Endothelial cell (in vitro differentiated cells): ENCODE data around the gene OSBP2. TPM values are rescaled to one million over a fixed set of nuclear protein-coding genes. Genes with fewer than 3 reads are reported as not detected.

Source experiments
- DNase-seq: peaks from one replicate; pipeline ENCODE4 v3.0.0; 2021; ENCODE audit warnings: low spot score
- H3K27ac Mint-ChIP-seq: one replicate; pipeline ENCODE4 v1.8.0; 2021; ENCODE audit warnings: mixed read lengths, inconsistent platforms; ENCODE audit not compliant: unreplicated experiment
- H3K27me3 Mint-ChIP-seq: one replicate; pipeline ENCODE4 v1.8.0; 2021; ENCODE audit warnings: mild to moderate bottlenecking, moderate library complexity, mixed read lengths, inconsistent platforms; ENCODE audit not compliant: unreplicated experiment
- H3K36me3 Mint-ChIP-seq: one replicate; pipeline ENCODE4 v1.8.0; 2021; ENCODE audit warnings: mild to moderate bottlenecking, low read depth, mixed read lengths, inconsistent platforms; ENCODE audit not compliant: unreplicated experiment
- H3K4me1 Mint-ChIP-seq: one replicate; pipeline ENCODE4 v1.8.0; 2021; ENCODE audit warnings: mild to moderate bottlenecking, mixed read lengths, inconsistent platforms; ENCODE audit not compliant: unreplicated experiment
- H3K4me3 Mint-ChIP-seq: one replicate; pipeline ENCODE4 v1.8.0; 2021; ENCODE audit warnings: mild to moderate bottlenecking, mixed read lengths, inconsistent platforms; ENCODE audit not compliant: unreplicated experiment
- H3K9me3 Mint-ChIP-seq: one replicate; pipeline ENCODE4 v1.8.0; 2021; ENCODE audit warnings: mixed read lengths, inconsistent platforms; ENCODE audit not compliant: unreplicated experiment
- total RNA-seq: library from RNA; stranded (reverse); fragmentation: NEBNext Ultra II Directional; extraction: Animal tissue kit (Norgen Biotek cat#: 25700); gene quantifications from one replicate; pipeline ENCODE4 v1.2.1, GENCODE V29; 2021; ENCODE audit not compliant: unreplicated experiment
- TF ChIP-seq, protein P1 (sequence below): fragments of 200-600 bp; sonication (generic); IDR thresholded peaks from one replicate; pipeline ENCODE4 v1.5.0; 2021; ENCODE audit warnings: antibody characterized with exemption; ENCODE audit not compliant: unreplicated experiment

Gene OSBP2
- total RNA-seq, 1 donor from 2014 or later, result 3.0 TPM

DNA sequence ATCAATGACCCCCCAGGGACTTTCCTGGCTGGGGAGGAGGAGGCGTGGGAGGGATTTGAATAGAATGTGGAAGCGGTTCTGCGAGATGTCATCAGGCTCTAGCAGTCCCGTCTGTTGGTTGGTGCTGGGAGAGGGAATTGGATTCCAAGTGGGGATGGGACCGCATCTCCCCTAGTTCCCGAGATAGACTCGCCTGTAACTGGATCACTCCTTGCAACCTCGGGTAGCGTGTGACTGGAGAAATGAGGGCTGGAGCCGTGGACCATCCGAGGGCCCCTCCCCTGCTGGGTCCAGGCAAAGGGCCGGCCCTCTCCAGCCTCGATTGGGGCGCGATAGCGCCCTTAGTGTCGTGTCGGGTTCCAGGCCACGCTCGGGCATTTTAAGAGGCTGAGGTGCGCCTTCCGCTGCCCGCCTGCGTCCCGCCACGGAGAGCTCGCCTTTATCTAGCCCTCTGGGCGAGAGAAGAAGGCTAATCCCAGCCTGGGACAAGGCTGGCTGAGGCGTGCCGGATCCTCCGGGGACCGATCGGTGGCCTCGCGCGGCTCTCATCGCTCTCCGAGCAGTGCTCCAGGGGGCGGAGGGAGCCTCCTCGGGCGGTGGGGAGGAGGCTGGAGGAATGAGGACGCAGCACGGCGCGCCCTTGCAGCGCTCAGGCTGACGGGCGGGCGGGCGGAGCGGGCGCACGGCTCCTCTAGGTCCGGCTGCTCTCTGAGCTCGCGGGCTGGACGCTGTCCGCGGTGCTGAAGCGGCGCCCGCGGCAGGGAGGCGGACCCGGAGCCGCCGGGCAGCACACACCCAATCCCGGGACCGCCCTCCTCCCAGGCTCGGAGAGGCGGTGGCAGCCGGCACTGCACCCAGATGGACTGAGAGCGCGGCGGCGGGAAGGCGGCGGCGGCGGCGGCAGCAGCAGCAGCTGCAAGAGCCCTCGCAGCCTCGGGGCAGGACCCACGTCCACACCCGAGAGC, 107.8 kb downstream of the OSBP2 start:
- Mint-ChIP-seq H3K36me3 (peaks cover 3% of the 10 kb centered on the region), H3K9me3 (no peaks in the 10 kb centered on the region), H3K27ac (no peak overlapping the region), H3K4me1 (peaks cover 19% of the 10 kb centered on the region), H3K4me3 (no peak overlapping the region), H3K27me3 (peaks cover 13% of the 10 kb centered on the region)
- TF ChIP-seq, protein P1, sequence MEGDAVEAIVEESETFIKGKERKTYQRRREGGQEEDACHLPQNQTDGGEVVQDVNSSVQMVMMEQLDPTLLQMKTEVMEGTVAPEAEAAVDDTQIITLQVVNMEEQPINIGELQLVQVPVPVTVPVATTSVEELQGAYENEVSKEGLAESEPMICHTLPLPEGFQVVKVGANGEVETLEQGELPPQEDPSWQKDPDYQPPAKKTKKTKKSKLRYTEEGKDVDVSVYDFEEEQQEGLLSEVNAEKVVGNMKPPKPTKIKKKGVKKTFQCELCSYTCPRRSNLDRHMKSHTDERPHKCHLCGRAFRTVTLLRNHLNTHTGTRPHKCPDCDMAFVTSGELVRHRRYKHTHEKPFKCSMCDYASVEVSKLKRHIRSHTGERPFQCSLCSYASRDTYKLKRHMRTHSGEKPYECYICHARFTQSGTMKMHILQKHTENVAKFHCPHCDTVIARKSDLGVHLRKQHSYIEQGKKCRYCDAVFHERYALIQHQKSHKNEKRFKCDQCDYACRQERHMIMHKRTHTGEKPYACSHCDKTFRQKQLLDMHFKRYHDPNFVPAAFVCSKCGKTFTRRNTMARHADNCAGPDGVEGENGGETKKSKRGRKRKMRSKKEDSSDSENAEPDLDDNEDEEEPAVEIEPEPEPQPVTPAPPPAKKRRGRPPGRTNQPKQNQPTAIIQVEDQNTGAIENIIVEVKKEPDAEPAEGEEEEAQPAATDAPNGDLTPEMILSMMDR, result no peak
- peak; percentile 96 for DNase-seq

DNA sequence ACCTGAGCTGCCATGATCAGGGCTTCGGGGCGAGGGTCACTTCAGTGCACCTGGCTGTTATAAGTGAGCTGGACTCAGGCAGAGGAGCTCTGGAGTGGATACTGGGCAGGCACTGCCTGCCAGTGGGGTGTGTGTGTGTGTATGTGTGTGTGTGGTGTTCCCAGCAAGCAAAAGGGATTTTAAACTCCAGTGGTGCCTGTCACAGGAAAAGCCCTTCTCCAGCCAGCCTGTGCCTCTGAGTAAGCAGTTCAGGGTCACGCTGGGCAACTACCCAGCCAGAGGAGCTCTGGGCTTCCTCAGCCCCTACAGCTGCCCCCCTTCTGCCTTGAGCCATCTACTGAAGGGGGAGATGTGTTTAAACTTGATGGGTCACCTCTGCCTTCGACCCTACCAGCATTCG, 109.0 kb downstream of the OSBP2 start:
- TF ChIP-seq, protein P1, result no peak
- H3K4me3 Mint-ChIP-seq, result no peak overlapping the region
- DNase-seq, result no peak
- H3K27me3 Mint-ChIP-seq, result peaks cover 12% of the 10 kb centered on the region
- peaks cover 3% of the 10 kb centered on the region for H3K36me3 Mint-ChIP-seq
- no peaks in the 10 kb centered on the region for H3K9me3 Mint-ChIP-seq
- peaks cover 21% of the 10 kb centered on the region for H3K4me1 Mint-ChIP-seq
- H3K27ac Mint-ChIP-seq, result no peak overlapping the region

DNA sequence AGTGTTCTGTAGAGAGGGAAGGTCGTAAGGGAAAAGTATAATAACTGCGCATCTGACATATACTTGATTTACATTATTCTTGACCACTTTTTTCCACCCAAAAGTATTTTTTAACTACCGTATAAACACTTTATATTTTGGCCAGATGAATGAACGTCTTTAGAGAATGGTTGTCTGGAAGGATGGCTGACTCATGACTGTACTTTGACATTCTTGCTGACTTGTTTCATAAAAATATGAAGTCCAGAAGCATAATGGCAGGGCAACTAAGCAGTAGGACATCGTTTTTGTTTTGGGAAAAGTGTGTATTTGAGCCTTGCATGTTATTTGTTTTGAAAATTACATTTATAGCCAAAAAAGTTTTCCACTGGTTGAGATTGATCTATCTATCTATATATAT, 110.0 kb downstream of the OSBP2 start:
- TF ChIP-seq, protein P1, result no peak
- Mint-ChIP-seq H3K27ac (no peak overlapping the region), H3K36me3 (peaks cover 3% of the 10 kb centered on the region), H3K4me1 (peaks cover 21% of the 10 kb centered on the region), H3K27me3 (peaks cover 12% of the 10 kb centered on the region), H3K4me3 (no peak overlapping the region), H3K9me3 (no peaks in the 10 kb centered on the region)
- DNase-seq, result no peak

DNA sequence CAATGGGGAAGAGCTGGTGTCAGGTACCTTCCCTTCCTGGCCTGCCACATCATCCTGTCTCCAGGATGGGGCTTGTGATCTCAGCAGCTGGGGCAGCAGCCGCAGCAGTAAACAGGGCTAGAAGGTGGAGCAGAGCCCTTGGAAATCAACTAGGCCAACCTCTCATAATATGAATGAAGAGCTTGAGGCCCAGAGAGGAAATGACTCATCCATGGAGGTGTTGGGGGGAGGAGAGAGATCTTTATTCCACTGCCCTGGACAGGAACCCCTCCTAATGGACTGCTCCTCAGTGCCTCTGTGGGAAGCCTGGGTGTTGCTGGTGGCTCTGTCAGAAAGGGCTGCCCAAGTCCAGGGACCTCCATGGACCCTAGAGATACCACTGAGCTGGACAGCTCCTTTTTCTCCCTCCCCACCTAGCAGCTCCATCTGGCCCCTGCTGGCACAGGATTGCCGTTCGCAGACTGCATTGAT, 111.8 kb downstream of the OSBP2 start:
- TF ChIP-seq, protein P1, result no peak
- Mint-ChIP-seq H3K4me3 (no peak overlapping the region), H3K9me3 (no peaks in the 10 kb centered on the region), H3K4me1 (peaks cover 21% of the 10 kb centered on the region), H3K36me3 (peaks cover 3% of the 10 kb centered on the region), H3K27ac (no peak overlapping the region), H3K27me3 (peaks cover 14% of the 10 kb centered on the region)
- no peak for DNase-seq

DNA sequence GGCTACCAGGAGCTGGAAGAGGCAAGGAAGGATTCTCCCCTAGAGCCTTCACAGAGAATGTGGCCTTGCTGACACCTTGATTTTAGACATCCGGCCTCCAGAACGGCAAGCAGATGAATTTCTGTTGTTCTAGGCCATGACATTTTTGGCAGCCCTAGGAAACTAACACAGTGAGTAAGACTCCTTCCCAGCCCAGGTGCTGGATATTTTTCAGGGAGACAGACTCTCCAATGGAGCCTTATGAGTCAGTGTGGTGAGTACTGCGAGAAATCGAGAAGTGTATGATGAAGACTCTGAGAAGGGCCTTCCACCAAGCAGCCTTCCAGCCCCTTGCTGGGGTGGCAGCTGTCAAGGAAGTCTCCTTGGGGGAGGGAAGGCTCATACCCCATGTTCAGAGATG, 114.4 kb downstream of the OSBP2 start:
- Mint-ChIP-seq H3K9me3 (no peaks in the 10 kb centered on the region), H3K4me3 (no peak overlapping the region), H3K27me3 (peaks cover 10% of the 10 kb centered on the region), H3K36me3 (peaks cover 3% of the 10 kb centered on the region), H3K4me1 (peaks cover 17% of the 10 kb centered on the region), H3K27ac (no peak overlapping the region)
- TF ChIP-seq, protein P1, result no peak
- no peak for DNase-seq
